ENCODE measurements around the gene CCSAP. TPM values are rescaled to one million over a fixed set of nuclear protein-coding genes. Genes with fewer than 3 reads are reported as not detected.

Gene CCSAP
- total and polyA plus RNA-seq, 2 donors (not counting 1 experiment from before 2014, with no cell fraction given), result 4.4 to 6.9 TPM

GRCh38 chr1:229377429-229377828 lies 34.6 kb upstream of the CCSAP start:
- Histone ChIP-seq H3K9me3 (ENCODE audit: control insufficient read depth, insufficient read depth, low read depth, low read length) (no peaks in the 10 kb centered on the region), H3K4me1 (ENCODE audit: control insufficient read depth, extremely low read depth, insufficient read depth, low read length) (no peaks in the 10 kb centered on the region), H3K9ac (ENCODE audit: insufficient read depth, low read length) (no peak overlapping the region), H2AFZ (ENCODE audit: low read length) (no peak overlapping the region), H3K4me2 (ENCODE audit: extremely low read depth, insufficient read depth, low read length) (no peak overlapping the region), H3K27ac (ENCODE audit: insufficient read depth, low read length) (no peak overlapping the region), H3K36me3 (ENCODE audit: control insufficient read depth, insufficient read depth, low read length) (no peaks in the 10 kb centered on the region), H3K79me2 (ENCODE audit: control insufficient read depth, insufficient read depth, low read length) (no peaks in the 10 kb centered on the region), H3K27me3 (ENCODE audit: control insufficient read depth, insufficient read depth, low read length) (peaks cover 2% of the 10 kb centered on the region), H4K20me1 (ENCODE audit: control insufficient read depth, extremely low read depth, insufficient read depth, low read length) (no peaks in the 10 kb centered on the region), H3K4me3 (replicated peaks in 1 of 4; ENCODE audit: control extremely low read depth in 1 of 4, insufficient read depth in 1 of 4, low read depth in 3 of 4, low read length in 4 of 4) (no peak overlapping the region)
- no peak for DNase-seq (ENCODE audit: low read depth in 2 of 2)
- TF ChIP-seq CTCF (conservative IDR thresholded peaks at IDR 0.05 in 1 of 2, IDR thresholded peaks at IDR 0.05 in 1 of 2; ENCODE audit: low read depth in 1 of 2, low read length in 2 of 2) (no peak), EZH2 (IDR thresholded peaks at IDR 0.05; ENCODE audit: low read length, missing control alignments) (no peak)

- no peak overlapping the region for H3K4me3 ChIP-seq (replicated peaks in 1 of 4; ENCODE audit: control extremely low read depth in 1 of 4, insufficient read depth in 1 of 4, low read depth in 3 of 4, low read length in 4 of 4)
- H2AFZ ChIP-seq (ENCODE audit: low read length), result no peak overlapping the region
- H3K4me2 ChIP-seq (ENCODE audit: extremely low read depth, insufficient read depth, low read length), result no peak overlapping the region
- no peaks in the 10 kb centered on the region for H3K79me2 ChIP-seq (ENCODE audit: control insufficient read depth, insufficient read depth, low read length)
- no peaks in the 10 kb centered on the region for H3K36me3 ChIP-seq (ENCODE audit: control insufficient read depth, insufficient read depth, low read length)
- no peak overlapping the region for H3K9ac ChIP-seq (ENCODE audit: insufficient read depth, low read length)
- H4K20me1 ChIP-seq (ENCODE audit: control insufficient read depth, extremely low read depth, insufficient read depth, low read length), result no peaks in the 10 kb centered on the region
- H3K9me3 ChIP-seq (ENCODE audit: control insufficient read depth, insufficient read depth, low read depth, low read length), result no peaks in the 10 kb centered on the region
- peaks cover 2% of the 10 kb centered on the region for H3K27me3 ChIP-seq (ENCODE audit: control insufficient read depth, insufficient read depth, low read length)
- no peak overlapping the region for H3K27ac ChIP-seq (ENCODE audit: insufficient read depth, low read length)
- no peak for DNase-seq (ENCODE audit: low read depth in 2 of 2)
- TF ChIP-seq EZH2 (IDR thresholded peaks at IDR 0.05; ENCODE audit: low read length, missing control alignments), result no peak
- no peak for TF ChIP-seq CTCF (conservative IDR thresholded peaks at IDR 0.05 in 1 of 2, IDR thresholded peaks at IDR 0.05 in 1 of 2; ENCODE audit: low read depth in 1 of 2, low read length in 2 of 2)
- no peaks in the 10 kb centered on the region for H3K4me1 ChIP-seq (ENCODE audit: control insufficient read depth, extremely low read depth, insufficient read depth, low read length)
These were observed 33.7 kb upstream of the CCSAP start for GRCh38 chr1:229376521-229376920.

GRCh38 chr1:229374485-229374884 lies 31.6 kb upstream of the CCSAP start:
- Histone ChIP-seq H3K4me1 (ENCODE audit: control insufficient read depth, extremely low read depth, insufficient read depth, low read length) (no peaks in the 10 kb centered on the region), H4K20me1 (ENCODE audit: control insufficient read depth, extremely low read depth, insufficient read depth, low read length) (no peaks in the 10 kb centered on the region), H3K27ac (ENCODE audit: insufficient read depth, low read length) (no peak overlapping the region), H3K4me2 (ENCODE audit: extremely low read depth, insufficient read depth, low read length) (no peak overlapping the region), H3K9ac (ENCODE audit: insufficient read depth, low read length) (no peak overlapping the region), H3K36me3 (ENCODE audit: control insufficient read depth, insufficient read depth, low read length) (no peaks in the 10 kb centered on the region), H3K79me2 (ENCODE audit: control insufficient read depth, insufficient read depth, low read length) (no peaks in the 10 kb centered on the region), H3K4me3 (replicated peaks in 1 of 4; ENCODE audit: control extremely low read depth in 1 of 4, insufficient read depth in 1 of 4, low read depth in 3 of 4, low read length in 4 of 4) (no peak overlapping the region), H2AFZ (ENCODE audit: low read length) (no peak overlapping the region), H3K27me3 (ENCODE audit: control insufficient read depth, insufficient read depth, low read length) (peaks cover 2% of the 10 kb centered on the region), H3K9me3 (ENCODE audit: control insufficient read depth, insufficient read depth, low read depth, low read length) (no peaks in the 10 kb centered on the region)
- TF ChIP-seq CTCF (conservative IDR thresholded peaks at IDR 0.05 in 1 of 2, IDR thresholded peaks at IDR 0.05 in 1 of 2; ENCODE audit: low read depth in 1 of 2, low read length in 2 of 2) (no peak), EZH2 (IDR thresholded peaks at IDR 0.05; ENCODE audit: low read length, missing control alignments) (no peak)
- DNase-seq (ENCODE audit: low read depth in 2 of 2), result no peak

All from fibroblast of lung (primary cell).